ENCODE results near the gene COL6A2. TPM values are rescaled to one million over a fixed set of nuclear protein-coding genes. Genes with fewer than 3 reads are reported as not detected.

Gene COL6A2
- total and polyA plus RNA-seq, 2 of the 4 experiments (the other 2 are of a cell fraction) = 208 to 1,065 TPM

DNA sequence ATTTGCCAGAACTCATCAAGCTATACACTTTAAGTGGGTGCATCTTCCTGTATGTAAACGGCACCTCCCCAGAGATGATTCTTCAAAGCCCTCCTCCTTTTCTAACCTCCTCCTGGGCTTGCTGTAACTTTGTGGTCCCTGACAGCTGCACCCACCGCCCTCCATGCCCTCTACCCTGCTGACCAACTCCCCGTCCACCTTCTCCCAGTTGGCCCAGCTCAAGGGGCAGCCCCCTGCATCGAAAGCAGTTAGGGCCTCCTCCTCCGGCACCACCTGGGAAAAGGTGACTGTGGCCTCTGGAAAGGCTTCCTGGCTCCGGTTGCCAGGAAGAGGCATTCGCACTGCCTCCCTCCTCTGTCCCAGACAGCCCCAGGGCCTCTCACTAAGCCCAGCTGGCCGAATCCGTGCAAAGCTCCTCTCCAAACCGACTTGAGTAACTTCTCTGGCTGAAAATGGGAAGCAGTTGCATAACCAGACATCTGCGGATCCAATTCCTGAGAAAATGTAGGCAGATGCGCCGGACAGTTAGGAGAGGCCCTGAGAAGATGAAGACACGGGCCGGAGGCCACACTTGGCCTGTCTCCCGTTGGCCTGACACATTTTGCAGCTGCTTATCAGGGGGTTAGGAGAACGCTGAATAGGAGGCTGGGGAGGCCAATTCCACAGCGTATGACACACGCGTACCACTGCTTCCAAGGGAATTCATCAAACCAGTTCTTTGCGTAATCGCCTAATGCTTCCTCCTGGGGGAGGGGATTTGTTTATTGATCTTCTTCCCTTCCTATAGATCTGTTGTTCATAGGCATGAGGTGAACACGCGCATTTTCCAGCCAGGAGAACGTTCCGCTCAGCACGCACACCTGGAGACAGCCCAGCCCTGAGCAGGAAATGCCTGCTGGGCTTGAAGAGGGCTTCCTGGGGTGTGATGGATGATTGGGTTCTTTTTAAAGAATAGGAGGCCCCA is 48.7 kb upstream of the COL6A2 start:
- peak overlapping the region; percentile 79 for H2AFZ ChIP-seq (replicated peaks; ENCODE audit: low read length, poor library complexity)

More for the DNA sequence above, 48.7 kb upstream of the COL6A2 start:
- Histone ChIP-seq H2BK15ac (ENCODE audit: low read depth, low read length) (peak overlapping the region; percentile 100), H3K27ac (ENCODE audit: insufficient read depth, low read length) (peak overlapping the region; percentile 96), H4K20me1 (ENCODE audit: insufficient read depth, low read length) (0 out of 2 replicates have a peak, but pooled peaks cover 3% of the 10 kb centered on the region), H3K4me3 (ENCODE audit: insufficient read depth, low read depth, low read length) (no peak overlapping the region), H2BK20ac (ENCODE audit: low read depth, low read length) (peak overlapping the region; percentile 98), H3K18ac (ENCODE audit: low read depth, low read length) (peak overlapping the region; percentile 86), H2AK9ac (replicated peaks; ENCODE audit: low read depth, low read length, poor library complexity) (peak overlapping the region; percentile 95), H4K91ac (ENCODE audit: insufficient read depth, low read depth, low read length) (peak overlapping the region; percentile 99), H3K56ac (ENCODE audit: extremely low read depth, insufficient read depth, low read length) (peak overlapping the region; percentile 91), H3K9me1 (ENCODE audit: insufficient read depth, low read length) (peaks cover 9% of the 10 kb centered on the region), H2BK5ac (ENCODE audit: low read depth, low read length, poor library complexity, severe bottlenecking) (peak overlapping the region; percentile 99), H3K36me3 (ENCODE audit: control insufficient read depth, insufficient read depth, low read length) (no peaks in the 10 kb centered on the region), H3K9ac (ENCODE audit: low read depth, low read length) (peak overlapping the region; percentile 60), H3K27me3 (ENCODE audit: control insufficient read depth, insufficient read depth, low read length) (no peaks in the 10 kb centered on the region), H4K8ac (ENCODE audit: low read depth in 2 of 2, low read length in 2 of 2) (peak overlapping the region; percentile 83 to 92), H4K5ac (ENCODE audit: low read depth, low read length) (peak overlapping the region; percentile 87), H3K4me2 (ENCODE audit: low read depth, low read length) (peak overlapping the region; percentile 30), H3K23ac (ENCODE audit: low read depth, low read length) (peak overlapping the region; percentile 93), H2AK5ac (ENCODE audit: low read depth, low read length) (peak overlapping the region; percentile 100), H2BK120ac (ENCODE audit: low read depth, low read length) (peak overlapping the region; percentile 100), H3K4me1 (ENCODE audit: control insufficient read depth, insufficient read depth, low read length) (peaks cover 24% of the 10 kb centered on the region), H3K79me1 (ENCODE audit: low read depth in 1 of 2, low read length in 2 of 2) (peaks cover 4 to 34% of the 10 kb centered on the region in 2 experiments; a peak in 3 of 4 replicates), H3K14ac (replicated peaks; ENCODE audit: low read depth, low read length) (peak overlapping the region; percentile 98), H3K4ac (ENCODE audit: low read depth, low read length) (peak overlapping the region; percentile 99), H3K9me3 (ENCODE audit: control insufficient read depth, insufficient read depth, low read length) (no peaks in the 10 kb centered on the region)
- TF ChIP-seq RCOR1 (IDR thresholded peaks at IDR 0.05; ENCODE audit: insufficient replicate concordance, low read length) (peak; percentile 39), BHLHE40 (IDR thresholded peaks at IDR 0.05; ENCODE audit: low read depth, low read length) (peak; percentile 94), CEBPB (IDR thresholded peaks at IDR 0.05; ENCODE audit: low read depth, low read length) (peak; percentile 92), ELK1 (IDR thresholded peaks at IDR 0.05; ENCODE audit: borderline replicate concordance, low read depth, low read length) (no peak), USF2 (IDR thresholded peaks at IDR 0.05; ENCODE audit: low read depth, low read length) (0 out of 2 replicates have a peak, but pooled peaks have one; percentile 3), SMC3 (IDR thresholded peaks at IDR 0.05; ENCODE audit: low read depth, low read length) (peak; percentile 21), RFX5 (IDR thresholded peaks at IDR 0.05; ENCODE audit: low read depth, low read length) (0 out of 2 replicates have a peak, but pooled peaks have one; percentile 3), FOS (IDR thresholded peaks at IDR 0.05; ENCODE audit: low read depth, low read length) (peak; percentile 96), MAZ (IDR thresholded peaks at IDR 0.05; ENCODE audit: borderline replicate concordance, low read depth, low read length) (peak; percentile 74), MXI1 (IDR thresholded peaks at IDR 0.05; ENCODE audit: borderline replicate concordance, low read depth, low read length) (no peak), RAD21 (IDR thresholded peaks at IDR 0.05; ENCODE audit: low read length) (peak; percentile 39)
- ATAC-seq (ENCODE audit: low read depth) = peak; percentile 91
- ChIA-PET CTCF (interaction anchor here (1.2 kb wide), 1 partner anchor 25 kb away, joined by 3 read pairs; no protein-coding TSS in a partner anchor), POLR2A (ENCODE audit: unreplicated experiment) (interaction anchor here (0.6 to 1.0 kb wide), 4 partner anchors 52 to 76 kb away, joined by 3 to 4 read pairs (median 4); partner anchors contain the start of gene COL6A1)
- 6% methylated on average over 7 of the region's 27 CpGs; no CpG with 5 or more reads in 1 of the 2 experiments for WGBS, 2 experiments (ENCODE audit: extremely low coverage in 2 of 2, insufficient read length in 1 of 2)
- intact Hi-C loops (cut with micrococcal nuclease) = loop anchor here (1.0 to 2.0 kb wide), 3 partner anchors 13 to 43 kb away; no protein-coding TSS in a partner anchor
- dilution Hi-C loops (cut with HindIII; ENCODE audit: low sequenced_read_pairs, unreplicated experiment) = no loop called here
- peak; percentile 100 for DNase-seq
- in situ Hi-C loops (cut with MboI; ENCODE audit: low sequenced_read_pairs) = no loop called here
- no TSS peak for BruUV-seq (replicated peaks)
